Measurements from ENCODE around the gene RNF207.
A peak's percentile ranks its signal among the peaks of the same experiment; 100 is the strongest.

RNF207 gene, protein sequence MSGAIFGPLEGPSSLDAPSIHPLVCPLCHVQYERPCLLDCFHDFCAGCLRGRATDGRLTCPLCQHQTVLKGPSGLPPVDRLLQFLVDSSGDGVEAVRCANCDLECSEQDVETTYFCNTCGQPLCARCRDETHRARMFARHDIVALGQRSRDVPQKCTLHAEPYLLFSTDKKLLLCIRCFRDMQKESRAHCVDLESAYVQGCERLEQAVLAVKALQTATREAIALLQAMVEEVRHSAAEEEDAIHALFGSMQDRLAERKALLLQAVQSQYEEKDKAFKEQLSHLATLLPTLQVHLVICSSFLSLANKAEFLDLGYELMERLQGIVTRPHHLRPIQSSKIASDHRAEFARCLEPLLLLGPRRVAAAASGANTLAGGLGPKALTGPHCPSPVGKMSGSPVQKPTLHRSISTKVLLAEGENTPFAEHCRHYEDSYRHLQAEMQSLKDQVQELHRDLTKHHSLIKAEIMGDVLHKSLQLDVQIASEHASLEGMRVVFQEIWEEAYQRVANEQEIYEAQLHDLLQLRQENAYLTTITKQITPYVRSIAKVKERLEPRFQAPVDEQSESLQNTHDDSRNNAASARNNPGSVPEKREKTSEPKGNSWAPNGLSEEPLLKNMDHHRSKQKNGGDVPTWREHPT

GRCh38 chr1:6205849-6206519 is at the start of gene RNF207:
Gene RNF207 (plus strand): TSS chr1:6206119. CDS start chr1:6206536, 417 bp downstream.
- DNase-seq, result peak; percentile 37

GRCh38 chr1:6157132-6157527 is 48.8 kb upstream of the RNF207 start:
- no peak for DNase-seq

DNA sequence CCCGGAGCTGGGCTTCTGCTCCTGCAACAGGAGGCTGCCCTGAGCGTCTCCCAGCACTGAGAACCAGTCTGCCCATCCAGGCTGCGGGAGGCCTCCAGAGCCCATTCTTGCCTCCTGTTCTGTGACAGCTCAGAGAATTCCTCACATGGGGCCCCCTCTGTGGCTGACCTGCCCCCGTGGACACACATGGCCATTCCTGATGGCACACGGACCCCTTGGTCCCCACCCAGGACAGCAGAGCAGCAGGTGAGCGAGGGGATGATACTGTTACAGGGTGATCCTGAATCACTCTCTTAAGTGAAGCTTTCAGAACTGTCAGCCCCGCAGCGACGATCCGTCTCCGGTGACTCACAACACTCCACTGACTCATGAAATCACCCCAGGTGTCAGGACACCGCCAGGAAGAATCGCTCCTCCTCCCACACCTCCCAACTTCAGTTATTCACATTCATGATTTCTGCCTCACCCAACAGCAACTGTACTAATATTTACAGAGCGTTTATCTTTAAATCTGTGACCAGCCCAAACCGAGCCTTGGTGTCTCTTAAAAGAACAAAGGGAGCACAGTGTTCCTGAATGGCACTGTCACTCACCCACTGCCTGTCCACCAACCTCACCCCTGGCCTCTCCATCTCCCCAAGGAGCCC is 48.3 kb upstream of the RNF207 start:
- no peak for DNase-seq

DNA sequence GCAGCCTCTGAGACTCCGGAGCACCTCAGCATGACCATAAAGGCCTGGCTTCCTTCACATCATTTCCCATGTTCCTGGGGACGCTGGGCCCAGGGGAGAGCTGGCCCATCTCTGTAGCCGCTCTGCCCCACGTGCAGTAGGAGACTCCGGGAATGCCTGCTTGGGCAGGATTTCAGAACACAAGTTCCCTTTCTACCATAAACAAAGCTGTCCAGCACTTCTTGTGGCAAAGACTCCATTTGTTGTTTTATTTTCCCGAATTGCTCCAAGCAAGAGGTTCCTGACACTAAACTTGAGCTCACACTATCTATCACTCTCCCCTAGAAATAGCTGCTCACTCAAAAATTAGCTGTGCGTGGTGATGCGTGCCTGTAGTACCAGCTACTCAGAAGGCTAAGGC is 47.7 kb upstream of the RNF207 start:
- no peak for DNase-seq

DNA sequence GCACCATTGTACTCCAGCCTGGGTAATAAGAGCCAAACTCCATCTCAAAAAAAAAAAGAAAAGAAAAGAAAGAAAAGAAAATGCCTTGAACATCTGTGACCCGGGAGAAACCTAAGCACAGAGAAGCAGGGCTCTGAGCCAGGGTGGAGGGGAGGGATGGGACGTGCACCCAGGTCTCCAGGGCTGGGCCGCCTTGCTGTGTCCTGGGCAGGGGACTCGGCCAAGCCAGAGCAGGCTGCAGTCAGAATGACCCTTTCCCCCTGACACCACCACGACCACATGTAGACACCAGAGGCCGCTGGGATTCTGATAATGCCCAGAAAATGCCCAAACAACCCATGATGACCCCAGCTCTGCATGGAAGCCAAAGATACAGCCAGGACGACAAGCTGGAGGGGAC is 43.6 kb upstream of the RNF207 start:
- DNase-seq, result no peak

DNA sequence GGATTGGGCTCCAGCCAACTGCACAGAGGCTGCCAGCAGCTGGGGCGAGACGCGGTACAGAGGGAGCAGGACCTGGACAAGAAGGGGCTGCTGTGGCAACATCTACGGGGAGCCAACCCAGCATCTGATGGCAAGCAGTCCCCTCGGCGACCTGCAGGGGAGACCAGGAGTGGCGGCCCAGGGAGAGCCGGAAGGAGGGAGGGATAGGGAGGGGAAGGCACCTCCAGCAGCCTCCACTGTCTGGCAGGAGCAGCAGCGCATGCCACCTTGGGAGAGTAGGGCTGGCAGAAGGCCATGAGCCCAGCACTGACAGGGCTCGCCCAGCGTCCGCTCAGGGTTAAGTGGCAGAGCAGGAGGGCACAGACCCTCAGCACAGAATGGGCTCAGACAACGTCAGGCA is 43.1 kb upstream of the RNF207 start:
- DNase-seq, result no peak

DNA sequence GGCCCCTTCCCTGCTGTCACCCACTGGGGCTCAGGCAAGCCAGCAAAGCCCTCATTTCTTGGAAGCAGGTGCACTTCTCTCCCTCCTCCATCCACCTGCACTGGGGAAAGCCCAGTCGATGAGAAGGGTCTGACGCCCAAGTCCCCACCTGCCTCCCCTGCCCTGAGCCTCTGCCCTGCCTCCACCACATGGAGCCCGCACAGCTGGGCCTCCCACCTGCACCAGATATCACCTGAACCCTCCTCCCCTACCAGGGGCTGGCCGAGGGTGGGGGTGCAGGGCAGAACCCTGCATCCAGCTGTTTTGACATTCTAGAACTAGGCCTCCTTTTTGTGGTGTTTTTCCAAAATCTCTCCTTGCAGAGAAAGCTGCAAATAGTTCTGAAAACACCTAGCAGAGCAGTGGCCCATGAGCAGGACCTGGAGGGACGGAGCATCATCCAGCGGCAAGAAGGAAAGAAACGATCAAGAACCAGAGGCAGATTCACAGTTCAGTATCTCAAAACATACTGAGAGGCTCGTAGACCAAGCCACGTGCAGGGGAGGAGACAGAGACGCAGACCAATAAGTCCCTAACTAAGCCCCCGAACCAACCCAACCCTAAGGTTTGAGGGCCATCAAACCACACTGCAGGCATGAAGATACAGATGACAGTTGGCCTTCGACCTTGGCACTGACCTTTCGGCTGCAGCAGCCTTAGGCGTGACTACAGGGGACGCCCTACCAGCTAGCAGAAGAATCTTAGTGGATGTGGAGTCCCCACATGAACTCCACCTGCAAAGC is 42.5 kb upstream of the RNF207 start:
- no peak for DNase-seq

DNA sequence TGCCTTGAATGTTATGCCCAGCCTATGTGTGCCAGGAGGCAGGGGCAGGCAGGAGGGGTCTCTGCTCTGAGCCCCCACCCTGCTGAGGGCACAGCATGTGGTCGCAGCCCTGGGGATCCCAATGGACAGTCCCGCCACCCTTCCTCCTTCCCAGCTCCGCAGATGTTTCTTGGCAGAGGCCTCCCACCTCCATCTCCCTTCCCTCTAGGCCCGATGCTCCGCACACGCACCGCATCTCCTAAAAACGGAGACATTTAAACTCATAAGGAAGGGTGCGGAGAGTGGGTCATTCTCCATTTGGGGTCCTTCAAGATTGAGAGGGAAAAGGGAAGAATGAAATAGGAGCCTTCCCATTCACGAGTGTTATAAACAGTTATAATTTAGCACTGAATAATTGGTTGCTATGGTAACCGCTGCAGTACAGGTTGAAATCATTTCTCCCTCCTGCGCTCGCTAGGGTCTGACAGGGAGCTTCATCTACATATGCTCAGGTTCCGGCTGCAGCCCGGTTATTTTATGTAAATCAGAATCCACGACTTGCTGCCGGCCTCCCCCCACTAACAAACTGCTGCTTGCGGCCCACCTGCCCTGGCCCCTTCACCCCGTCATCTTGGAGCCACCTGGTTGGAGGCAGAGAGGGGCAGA is 41.8 kb upstream of the RNF207 start:
- DNase-seq, result no peak

DNA sequence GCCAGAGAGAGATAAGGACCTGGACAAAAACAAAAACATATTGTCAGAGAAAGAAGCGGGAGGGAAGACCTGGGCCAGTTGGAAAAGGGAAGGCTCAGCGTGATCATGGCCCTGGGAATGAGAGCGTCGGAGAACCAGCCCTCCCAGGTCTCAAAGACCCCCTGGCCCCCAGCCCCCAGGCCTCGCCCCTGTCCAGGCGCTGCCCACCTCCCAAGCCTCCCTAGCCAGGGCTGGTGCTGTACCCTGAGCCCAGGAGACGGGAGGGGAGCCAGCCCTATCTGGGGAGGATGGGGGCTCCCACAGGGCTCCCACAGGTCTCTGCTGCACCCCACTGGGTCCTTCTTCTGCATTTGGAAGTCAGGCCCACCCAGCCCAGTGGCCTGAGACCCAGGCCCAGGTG is 40.9 kb upstream of the RNF207 start:
- no peak for DNase-seq

GRCh38 chr1:6165441-6165985 is 40.4 kb upstream of the RNF207 start:
- no peak for DNase-seq

DNA sequence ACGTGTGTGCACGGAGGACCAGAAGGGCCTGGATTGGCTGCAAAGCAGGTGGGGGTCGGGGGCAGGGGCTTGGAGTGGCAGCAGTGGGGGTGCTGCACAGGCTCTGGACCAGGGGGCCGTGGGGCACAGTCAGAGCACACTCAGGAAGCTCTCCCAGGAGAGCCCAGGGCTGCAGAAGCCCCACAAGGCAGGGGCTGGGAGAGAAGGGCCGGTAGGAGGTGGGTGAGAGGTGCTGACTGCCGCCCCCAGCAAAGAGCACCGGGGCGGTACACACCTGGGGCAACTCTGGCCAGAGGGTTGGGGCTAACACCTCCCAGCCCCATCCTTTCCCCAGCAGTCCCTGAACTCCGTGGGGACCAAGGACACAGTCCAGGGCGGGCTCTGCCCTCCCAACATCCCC is 39.7 kb upstream of the RNF207 start:
- DNase-seq, result no peak

- no peak for DNase-seq
Measured at GRCh38 chr1:6166655-6167390, 39.1 kb upstream of the RNF207 start.

- no peak for DNase-seq
Measured at GRCh38 chr1:6167391-6168303, 38.3 kb upstream of the RNF207 start.

GRCh38 chr1:6168947-6169586 is 36.9 kb upstream of the RNF207 start:
- no peak for DNase-seq

GRCh38 chr1:6170116-6170741 is 35.7 kb upstream of the RNF207 start:
- DNase-seq, result no peak

DNA sequence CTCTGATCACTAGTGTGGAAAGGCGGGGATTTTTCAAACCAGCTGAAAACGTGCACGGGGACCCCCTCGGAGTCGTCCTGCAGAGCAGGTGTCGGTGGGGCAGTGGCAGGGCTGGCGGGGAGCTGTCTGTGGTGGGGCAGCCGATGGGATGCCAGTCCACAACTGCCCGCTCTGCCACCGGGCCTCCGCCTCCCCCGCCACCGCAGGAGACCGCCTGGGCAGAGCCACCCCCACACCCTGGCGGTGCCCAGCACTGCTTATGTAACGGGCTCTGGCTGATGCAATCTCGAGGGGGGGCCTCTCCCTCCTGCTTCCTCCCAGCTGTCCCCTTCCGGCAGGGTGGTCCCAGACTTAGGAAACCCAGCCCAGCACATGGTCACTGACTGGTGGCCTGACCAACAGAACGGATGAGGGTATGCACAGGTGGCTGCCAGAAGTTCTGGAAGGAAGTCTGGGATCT is 35.1 kb upstream of the RNF207 start:
- DNase-seq, result no peak

DNA sequence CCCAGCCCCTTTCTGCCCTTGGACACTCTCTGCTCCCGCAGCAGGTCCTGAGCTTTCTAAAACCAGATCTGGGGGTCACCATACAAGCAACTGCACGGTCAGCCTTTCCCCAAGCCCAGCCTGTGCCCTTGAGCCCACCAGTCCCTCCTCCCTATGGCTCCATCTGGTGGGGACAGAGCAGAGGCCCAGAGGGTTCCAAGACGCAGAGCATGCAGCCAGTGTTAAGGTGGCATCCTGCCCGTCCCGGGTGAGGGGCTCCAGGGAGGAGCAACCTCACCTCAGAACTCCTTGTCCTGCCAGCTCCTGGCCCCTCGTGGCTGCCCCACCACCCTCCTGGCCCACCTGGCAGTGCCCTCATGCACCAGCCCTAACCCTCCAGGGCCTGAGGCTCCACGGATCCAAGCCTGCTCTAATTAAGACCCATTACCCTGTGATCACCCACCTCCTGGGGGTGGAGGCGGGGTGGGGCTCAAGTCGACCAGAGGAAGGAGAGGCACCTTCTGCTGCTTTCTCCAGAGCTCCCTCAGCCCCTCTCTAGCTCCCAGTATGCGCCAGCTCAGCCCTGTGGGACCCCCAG is 34.3 kb upstream of the RNF207 start:
- DNase-seq, result no peak

- no peak for DNase-seq
Measured at GRCh38 chr1:6172549-6172948, 33.4 kb upstream of the RNF207 start.
